Posterior vena cava (tissue), 2 donors: ENCODE measurements around the gene PNPLA8. TPM values are rescaled to one million over a fixed set of nuclear protein-coding genes. Genes with fewer than 3 reads are reported as not detected.
"Not testable (repeated sequence)": the region's sequence is repeated elsewhere in the genome, so short reads cannot be mapped to it uniquely, and the experiment has no call there.

ENCODE experiments used
- DNase-seq: peaks from one replicate; pipeline ENCODE4 v3.0.0-alpha.2; 2020; ENCODE audit warnings: low spot score
- intact Hi-C, 2 donors: fragments of 100-400 bp; cut with DNase I; formaldehyde crosslinking; loops; one replicate each; pipeline versions ENCODE4 v1.14.1 to v1.14.2; 2022 to 2023
- total RNA-seq, 2 donors: library from RNA; stranded (reverse); fragmentation: NEBNext Ultra II Directional; extraction: Animal tissue kit (Norgen Biotek cat#: 25700); gene quantifications; one replicate each; pipeline ENCODE4 v1.2.1, GENCODE V29; 2021
- donor health status: DM: yes; HTN: yes; CAD: no.
- donor health status: DM: yes; HTN: yes; CAD: no.

PNPLA8 gene
- total RNA-seq, 2 donors from 2014 or later = 39.6 to 46.6 TPM

GRCh38 chr7:108488768-108489538 is 37.0 kb downstream of the PNPLA8 start:
- intact Hi-C loops = no loop called here

GRCh38 chr7:108487646-108488045 is 38.3 kb downstream of the PNPLA8 start:
- DNase-seq = no peak
- intact Hi-C loops = no loop called here

More at GRCh38 chr7:108488768-108489538, 37.0 kb downstream of the PNPLA8 start:
- DNase-seq = no peak

- intact Hi-C loops = no loop called here
- no peak for DNase-seq
Observed at GRCh38 chr7:108486291-108486966, 39.5 kb downstream of the PNPLA8 start.

GRCh38 chr7:108484137-108484536 is 41.8 kb downstream of the PNPLA8 start:
- intact Hi-C loops = no loop called here
- no peak for DNase-seq

GRCh38 chr7:108480311-108480710 is 45.6 kb downstream of the PNPLA8 start:
- DNase-seq = no peak
- intact Hi-C loops = no loop called here

GRCh38 chr7:108479751-108480150 is 46.2 kb downstream of the PNPLA8 start:
- DNase-seq = no peak
- intact Hi-C loops = no loop called here

- DNase-seq = no peak
- intact Hi-C loops = no loop called here
Observed at GRCh38 chr7:108479118-108479517, 46.8 kb downstream of the PNPLA8 start.

GRCh38 chr7:108468246-108468645 is 57.7 kb downstream of the PNPLA8 start:
- intact Hi-C loops = no loop called here
- DNase-seq = no peak

GRCh38 chr7:108467391-108467790 is 58.5 kb downstream of the PNPLA8 start:
- DNase-seq = no peak
- intact Hi-C loops = no loop called here

- intact Hi-C loops, DNase-seq: not testable (repeated sequence)
Observed at GRCh38 chr7:108466322-108466721, 59.6 kb downstream of the PNPLA8 start.

- DNase-seq = no peak
- intact Hi-C loops = no loop called here
Observed at GRCh38 chr7:108464743-108465142, 61.2 kb downstream of the PNPLA8 start.

- intact Hi-C loops = no loop called here
- no peak for DNase-seq
Observed at GRCh38 chr7:108463613-108464012, 62.3 kb downstream of the PNPLA8 start.

GRCh38 chr7:108461840-108462239 is 64.1 kb downstream of the PNPLA8 start:
- no peak for DNase-seq
- intact Hi-C loops = no loop called here

GRCh38 chr7:108460964-108461363 is 65.0 kb downstream of the PNPLA8 start:
- no peak for DNase-seq
- intact Hi-C loops = no loop called here

GRCh38 chr7:108459922-108460551 is 65.9 kb downstream of the PNPLA8 start:
- intact Hi-C loops = no loop called here
- DNase-seq = no peak

GRCh38 chr7:108457871-108458270 is 68.1 kb downstream of the PNPLA8 start:
- intact Hi-C loops = no loop called here

GRCh38 chr7:108456845-108457540 is 68.9 kb downstream of the PNPLA8 start:
- DNase-seq = no peak
- intact Hi-C loops = no loop called here

More at GRCh38 chr7:108457871-108458270, 68.1 kb downstream of the PNPLA8 start:
- no peak for DNase-seq

- intact Hi-C loops = loop anchor here in 1 of 2 donors (2.0 kb wide), 1 partner anchor 29 kb away; no protein-coding TSS in a partner anchor
- no peak for DNase-seq
Observed at GRCh38 chr7:108455998-108456677, 69.8 kb downstream of the PNPLA8 start, which contains the start of gene NRCAM. NRCAM (minus strand) TSS chr7:108456436; CDS start chr7:108240064, 216,372 bp downstream.

- DNase-seq = no peak
- intact Hi-C loops = loop anchor here in 1 of 2 donors (2.0 kb wide), 1 partner anchor 29 kb away; no protein-coding TSS in a partner anchor
Observed at GRCh38 chr7:108455551-108455997, 70.4 kb downstream of the PNPLA8 start.
